Naive thymus-derived CD8-positive, alpha-beta T cell (primary cell): Measurements from ENCODE around the gene TEX12. TPM values are rescaled to one million over a fixed set of nuclear protein-coding genes. Genes with fewer than 3 reads are reported as not detected.
"Not testable (repeated sequence)": the region's sequence is repeated elsewhere in the genome, so short reads cannot be mapped to it uniquely, and the experiment has no call there.

Experiments used
- ATAC-seq, 2 donors: fragments of 150-1000 bp; cut with Tn5 transposase in 1 of 2; sonication (Bioruptor Pico), chemical (Tn5 transposase) in 1 of 2; 1 replicate in 1 of 2; 2 replicates in 1 of 2; pipeline ENCODE4 v1.10.0; 2021; ENCODE audit warnings: mild to moderate bottlenecking in 2 of 2, moderate library complexity in 2 of 2
- POLR2A ChIA-PET: fragments of 350-600 bp; sonication (Branson Sonifier 250); formaldehyde crosslinking; loops from one replicate; lab custom pipeline; 2021; ENCODE audit warnings: antibody characterized with exemption; lab: Charles Lee
- DNase-seq, 10 donors: peaks; one replicate each; pipeline versions ENCODE4 v3.0.0 to v3.0.0-alpha.2; 2020 to 2022
- H3K27ac Mint-ChIP-seq, 10 donors: one replicate each; pipeline ENCODE4 v1.8.0; 2020 to 2022; ENCODE audit warnings: mild to moderate bottlenecking in 10 of 10, mixed read lengths in 10 of 10, moderate library complexity in 4 of 10, inconsistent platforms in 1 of 10
- H3K27me3 Mint-ChIP-seq, 5 donors: one replicate each; pipeline ENCODE4 v1.8.0; 2021 to 2022; ENCODE audit warnings: mixed read lengths in 5 of 5
- H3K36me3 Mint-ChIP-seq, 3 donors: one replicate each; pipeline ENCODE4 v1.8.0; 2020 to 2022; ENCODE audit warnings: mixed read lengths in 3 of 3, mild to moderate bottlenecking in 2 of 3, inconsistent platforms in 1 of 3
- H3K4me1 Mint-ChIP-seq, 4 donors: one replicate each; pipeline ENCODE4 v1.8.0; 2021 to 2022; ENCODE audit warnings: mixed read lengths in 4 of 4
- H3K4me3 Mint-ChIP-seq, 10 donors: one replicate each; pipeline ENCODE4 v1.8.0; 2020 to 2022; ENCODE audit warnings: mild to moderate bottlenecking in 10 of 10, mixed read lengths in 10 of 10, moderate library complexity in 6 of 10, inconsistent platforms in 1 of 10
- H3K9me3 Mint-ChIP-seq, 9 donors: one replicate each; pipeline ENCODE4 v1.8.0; 2020 to 2022; ENCODE audit warnings: mixed read lengths in 9 of 9, mild to moderate bottlenecking in 3 of 9, inconsistent platforms in 1 of 9, moderate library complexity in 1 of 9
- polyA plus RNA-seq, 3 donors: library from polyadenylated mRNA; unstranded; fragments of 300-500 nt; fragmentation: Illumina TruSeq; gene quantifications; one replicate each; pipeline ENCODE4 v1.2.3, GENCODE V29; 2021
- total RNA-seq, 8 experiments: library from RNA in 2 of 8; stranded (reverse) in 2 of 8; gene quantifications; one replicate each; pipeline ENCODE4 v1.2.3 and lab custom pipeline; 2021 to 2026

The TEX12 gene
- total and polyA plus RNA-seq, 5 experiments from 2014 or later: 0.44 TPM; not detected in 4

GRCh38 chr11:112196519-112197087 lies 29.4 kb downstream of the TEX12 start:
- DNase-seq (no peak), ATAC-seq (no peak)
- H3K4me1 Mint-ChIP-seq: peaks cover 0 to 6% (median 0%) of the 10 kb centered on the region in 4 donors
- H3K9me3 Mint-ChIP-seq: no peaks in the 10 kb centered on the region
- H3K27ac Mint-ChIP-seq: no peak overlapping the region
- H3K4me3 Mint-ChIP-seq: no peak overlapping the region
- peaks cover 0 to 5% (median 0%) of the 10 kb centered on the region in 3 donors for H3K36me3 Mint-ChIP-seq
- POLR2A ChIA-PET: no interaction called here
- peaks cover 0 to 3% (median 0%) of the 10 kb centered on the region in 5 donors for H3K27me3 Mint-ChIP-seq

- DNase-seq, H3K27me3 Mint-ChIP-seq, H3K36me3 Mint-ChIP-seq, H3K4me1 Mint-ChIP-seq, ATAC-seq, H3K27ac Mint-ChIP-seq, H3K9me3 Mint-ChIP-seq, H3K4me3 Mint-ChIP-seq: not testable (repeated sequence)
- POLR2A ChIA-PET: interaction anchor here (0.6 to 0.7 kb wide), 2 partner anchors 30 to 45 kb away, joined by 3 to 5 read pairs; no protein-coding TSS in a partner anchor
Observed at GRCh38 chr11:112199101-112199500, 31.9 kb downstream of the TEX12 start.

DNA sequence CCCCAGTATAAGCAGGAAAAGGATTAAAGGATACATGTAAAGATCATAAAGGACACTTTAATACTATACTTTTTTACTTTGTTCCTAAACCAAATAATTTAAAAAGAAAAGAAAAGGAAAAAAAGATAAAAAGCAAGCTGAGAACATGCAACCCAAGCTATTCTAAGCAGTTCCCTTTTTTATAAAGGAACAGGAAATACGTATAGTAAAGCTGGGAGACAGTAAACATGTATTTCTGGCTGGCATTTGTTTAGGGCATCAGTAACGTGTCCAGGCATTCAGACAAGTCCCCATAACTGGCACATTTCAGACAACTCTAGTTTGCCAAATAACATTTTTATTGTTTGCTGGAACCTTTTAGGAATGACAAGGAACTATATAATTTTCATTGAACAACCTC lies 33.1 kb downstream of the TEX12 start:
- POLR2A ChIA-PET: no interaction called here
- no peak for DNase-seq
- H3K4me1 Mint-ChIP-seq: peaks cover 0 to 6% (median 0%) of the 10 kb centered on the region in 4 donors
- H3K4me3 Mint-ChIP-seq: no peak overlapping the region
- H3K27ac Mint-ChIP-seq: no peak overlapping the region
- H3K27me3 Mint-ChIP-seq: peaks cover 0 to 4% (median 0%) of the 10 kb centered on the region in 5 donors
- no peak for ATAC-seq
- peaks cover 0 to 8% (median 0%) of the 10 kb centered on the region in 3 donors for H3K36me3 Mint-ChIP-seq
- no peaks in the 10 kb centered on the region for H3K9me3 Mint-ChIP-seq

GRCh38 chr11:112206071-112206470 lies 38.9 kb downstream of the TEX12 start:
- ATAC-seq (no peak), DNase-seq (no peak)
- Mint-ChIP-seq H3K36me3 (peaks cover 0 to 6% (median 0%) of the 10 kb centered on the region in 3 donors), H3K4me1 (no peaks in the 10 kb centered on the region), H3K9me3 (no peaks in the 10 kb centered on the region), H3K27ac (no peak overlapping the region), H3K4me3 (no peak overlapping the region), H3K27me3 (peaks cover 0 to 2% (median 0%) of the 10 kb centered on the region in 5 donors)
- POLR2A ChIA-PET: no interaction called here

GRCh38 chr11:112210890-112211289 lies 43.7 kb downstream of the TEX12 start:
- DNase-seq (no peak), ATAC-seq (no peak)
- POLR2A ChIA-PET: no interaction called here
- Mint-ChIP-seq H3K4me1 (peaks cover 0 to 9% (median 0%) of the 10 kb centered on the region in 4 donors), H3K9me3 (no peaks in the 10 kb centered on the region), H3K36me3 (peaks cover 0 to 3% (median 0%) of the 10 kb centered on the region in 3 donors), H3K27ac (no peak overlapping the region), H3K4me3 (no peak overlapping the region), H3K27me3 (peaks cover 0 to 9% (median 1%) of the 10 kb centered on the region in 5 donors)

DNA sequence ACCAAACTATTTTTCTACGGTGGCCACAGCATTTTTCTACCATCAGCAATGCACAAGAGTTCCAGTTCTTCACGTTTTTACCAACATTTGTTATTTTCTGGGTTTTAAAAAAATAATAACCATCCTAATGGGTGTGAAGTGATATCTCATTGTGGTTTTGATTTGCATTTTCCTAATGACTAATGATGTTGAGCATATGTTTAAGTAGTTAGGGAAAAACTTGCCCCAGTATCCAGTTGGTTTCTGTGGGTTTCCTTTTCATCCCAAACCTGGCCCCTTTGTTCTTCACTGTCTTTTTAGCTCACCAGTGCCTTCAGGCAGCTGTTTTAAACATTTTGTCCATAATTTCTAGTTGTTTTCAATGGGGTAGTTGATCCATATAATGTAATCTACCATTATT lies 44.4 kb downstream of the TEX12 start:
- Mint-ChIP-seq H3K4me3 (no peak overlapping the region), H3K36me3 (peaks cover 0 to 2% (median 0%) of the 10 kb centered on the region in 3 donors), H3K9me3 (no peaks in the 10 kb centered on the region), H3K4me1 (peaks cover 0 to 9% (median 0%) of the 10 kb centered on the region in 4 donors), H3K27me3 (peaks cover 0 to 9% (median 1%) of the 10 kb centered on the region in 5 donors), H3K27ac (no peak overlapping the region)
- ATAC-seq (no peak), DNase-seq (no peak)
- POLR2A ChIA-PET: no interaction called here

GRCh38 chr11:112212290-112212689 lies 45.1 kb downstream of the TEX12 start:
- POLR2A ChIA-PET: interaction anchor here (0.7 kb wide), 1 partner anchor 1907 kb away, joined by 3 read pairs; no protein-coding TSS in a partner anchor
- DNase-seq: no peak
- no peak for ATAC-seq
- H3K36me3 Mint-ChIP-seq: no peaks in the 10 kb centered on the region
- peaks cover 0 to 9% (median 1%) of the 10 kb centered on the region in 5 donors for H3K27me3 Mint-ChIP-seq
- no peaks in the 10 kb centered on the region for H3K9me3 Mint-ChIP-seq
- H3K4me1 Mint-ChIP-seq: peaks cover 0 to 9% (median 0%) of the 10 kb centered on the region in 4 donors
- no peak overlapping the region for H3K4me3 Mint-ChIP-seq
- no peak overlapping the region for H3K27ac Mint-ChIP-seq

DNA sequence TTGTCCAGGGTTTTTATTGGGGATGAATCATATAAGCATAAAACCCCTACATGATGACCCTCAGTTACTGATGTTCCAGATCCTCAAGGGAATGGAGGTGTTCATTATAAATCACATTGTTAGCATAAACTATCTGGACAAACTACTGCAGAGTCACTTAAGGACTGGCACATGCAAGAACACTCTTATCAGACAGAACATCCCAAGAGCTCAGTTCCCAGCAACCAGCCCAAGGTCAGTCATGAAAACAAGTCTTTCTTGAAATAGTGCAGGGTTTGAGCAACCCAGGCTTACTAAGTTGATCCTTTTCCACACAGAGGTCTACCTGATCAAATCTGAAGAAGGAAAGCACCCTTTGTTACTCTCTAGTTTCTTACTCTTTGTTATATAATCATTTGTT lies 45.5 kb downstream of the TEX12 start:
- no peak for ATAC-seq
- H3K27me3 Mint-ChIP-seq: peaks cover 0 to 9% (median 1%) of the 10 kb centered on the region in 5 donors
- H3K36me3 Mint-ChIP-seq: no peaks in the 10 kb centered on the region
- H3K4me1 Mint-ChIP-seq: peaks cover 0 to 9% (median 0%) of the 10 kb centered on the region in 4 donors
- H3K4me3 Mint-ChIP-seq: no peak overlapping the region
- POLR2A ChIA-PET: interaction anchor here (0.7 kb wide), 1 partner anchor 1907 kb away, joined by 3 read pairs; no protein-coding TSS in a partner anchor
- no peak for DNase-seq
- no peak overlapping the region for H3K27ac Mint-ChIP-seq
- H3K9me3 Mint-ChIP-seq: no peaks in the 10 kb centered on the region

- ATAC-seq (no peak), DNase-seq (no peak)
- Mint-ChIP-seq H3K9me3 (no peaks in the 10 kb centered on the region), H3K27me3 (peaks cover 0 to 9% (median 1%) of the 10 kb centered on the region in 5 donors), H3K27ac (no peak overlapping the region), H3K4me3 (no peak overlapping the region), H3K4me1 (peaks cover 0 to 9% (median 0%) of the 10 kb centered on the region in 4 donors), H3K36me3 (no peaks in the 10 kb centered on the region)
- POLR2A ChIA-PET: no interaction called here
Observed at GRCh38 chr11:112213753-112214152, 46.6 kb downstream of the TEX12 start.

DNA sequence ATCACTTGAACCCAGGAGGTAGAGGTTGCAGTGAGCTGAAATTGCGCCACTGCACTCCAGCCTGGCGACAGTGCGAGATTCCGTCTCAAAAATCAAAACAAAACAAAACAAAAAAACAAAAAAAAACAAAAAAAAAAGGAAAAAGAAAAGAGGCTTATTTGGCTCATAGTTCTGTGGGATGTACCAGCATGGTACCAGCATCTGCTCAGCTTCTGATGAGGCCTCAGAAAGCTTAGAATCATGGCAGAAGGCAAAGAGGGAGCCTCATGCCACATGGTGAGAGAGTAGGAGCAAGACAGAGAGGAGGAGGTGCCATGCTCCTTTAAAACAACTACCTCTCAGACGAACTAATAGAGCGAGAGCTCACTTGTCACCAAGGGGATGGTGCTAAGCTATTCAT lies 48.4 kb downstream of the TEX12 start:
- Mint-ChIP-seq H3K36me3 (no peaks in the 10 kb centered on the region), H3K4me3 (no peak overlapping the region), H3K4me1 (peaks cover 2 to 12% (median 5%) of the 10 kb centered on the region in 4 donors), H3K9me3 (no peaks in the 10 kb centered on the region), H3K27me3 (peaks cover 0 to 9% (median 1%) of the 10 kb centered on the region in 5 donors), H3K27ac (no peak overlapping the region)
- POLR2A ChIA-PET: interaction anchor here (0.8 kb wide), 1 partner anchor 65 kb away, joined by 3 read pairs; no protein-coding TSS in a partner anchor
- DNase-seq: no peak
- no peak for ATAC-seq

DNA sequence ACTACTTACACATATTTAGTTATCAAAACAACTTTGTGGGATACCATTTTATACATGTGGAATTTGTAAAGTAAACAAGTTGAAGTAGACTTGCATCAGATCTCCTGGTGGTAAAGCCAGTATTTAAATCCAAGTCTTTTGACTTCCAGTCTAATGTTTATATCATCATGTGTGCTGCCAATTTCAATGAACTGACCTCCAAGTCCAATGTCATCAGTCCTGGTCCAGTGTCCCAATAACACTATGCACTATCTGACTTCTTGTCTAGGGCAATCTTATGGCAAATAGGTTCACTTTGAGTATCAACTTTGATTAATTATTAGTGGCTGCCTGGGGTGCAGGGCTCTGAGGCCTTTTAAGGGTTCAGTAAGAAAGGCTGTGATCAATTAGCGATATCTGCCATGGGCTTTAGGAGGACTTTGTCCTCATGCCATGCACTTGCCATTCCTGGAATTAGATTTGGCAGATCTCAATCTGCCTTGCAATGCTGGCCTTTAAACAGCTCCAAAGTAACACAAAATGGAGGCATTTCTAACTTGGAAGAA lies 49.5 kb downstream of the TEX12 start:
- Mint-ChIP-seq H3K27ac (peak overlapping the region in 1 of 10 donors; percentile 61), H3K27me3 (peaks cover 0 to 9% (median 1%) of the 10 kb centered on the region in 5 donors)
- POLR2A ChIA-PET: no interaction called here

DNA sequence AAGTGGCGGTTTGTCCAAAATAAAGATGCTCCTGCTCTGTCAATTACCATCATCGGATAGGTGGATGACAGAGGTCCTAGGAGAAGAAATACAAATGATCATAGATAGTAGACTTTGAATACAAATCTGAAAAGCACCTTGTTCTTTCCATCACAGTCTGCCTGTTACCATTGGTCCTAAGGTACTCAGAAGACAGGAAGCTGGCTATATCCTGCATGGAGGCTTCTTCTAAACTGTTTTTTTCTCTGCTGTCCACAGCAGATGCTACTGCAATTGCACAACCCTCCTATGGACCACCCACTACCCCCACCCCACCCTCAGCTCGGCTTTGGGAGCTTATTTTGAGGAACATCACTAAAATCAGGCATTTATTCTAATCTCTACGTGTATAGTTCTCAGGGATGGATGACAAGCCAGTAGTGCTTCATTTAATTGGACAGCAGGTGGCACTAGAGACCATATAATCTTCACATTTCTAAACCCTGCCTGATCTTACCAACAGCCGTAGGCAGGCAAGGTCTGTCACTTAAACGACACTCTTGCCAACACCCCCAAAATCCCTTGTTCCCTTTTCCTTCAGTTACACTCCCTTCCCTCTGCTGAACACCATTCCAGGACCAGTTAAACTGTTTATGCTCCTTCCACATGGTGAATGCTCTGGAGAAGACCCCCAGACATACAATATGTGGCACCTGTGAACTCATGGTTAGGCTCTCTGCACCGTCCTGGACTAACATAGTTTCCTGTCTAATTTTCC lies 52.5 kb downstream of the TEX12 start:
- no peaks in the 10 kb centered on the region for H3K36me3 Mint-ChIP-seq
- DNase-seq (peak in 9 of 10 donors; percentile 20 to 81 (median 56)), ATAC-seq (peak; percentile 99 to 100)
- peaks cover 2 to 9% (median 3%) of the 10 kb centered on the region in 4 donors for H3K4me1 Mint-ChIP-seq
- no peaks in the 10 kb centered on the region for H3K27me3 Mint-ChIP-seq
- H3K27ac Mint-ChIP-seq: peak overlapping the region in 1 of 10 donors; percentile 17
- POLR2A ChIA-PET: interaction anchor here (1.6 kb wide), 1 partner anchor 61 kb away, joined by 9 read pairs; no protein-coding TSS in a partner anchor
- H3K9me3 Mint-ChIP-seq: no peaks in the 10 kb centered on the region
- no peak overlapping the region for H3K4me3 Mint-ChIP-seq

More for the DNA sequence above, 49.5 kb downstream of the TEX12 start:
- Mint-ChIP-seq H3K9me3 (no peaks in the 10 kb centered on the region), H3K36me3 (no peaks in the 10 kb centered on the region), H3K4me3 (no peak overlapping the region), H3K4me1 (peaks cover 2 to 8% (median 5%) of the 10 kb centered on the region in 4 donors)
- DNase-seq: no peak
- ATAC-seq: no peak
